ENCODE results near the gene SLC9A3. TPM values are rescaled to one million over a fixed set of nuclear protein-coding genes. Genes with fewer than 3 reads are reported as not detected.
"Not testable (repeated sequence)": the region's sequence is repeated elsewhere in the genome, so short reads cannot be mapped to it uniquely, and the experiment has no call there.

The SLC9A3 gene
- polyA plus RNA-seq, 1 of the 3 experiments (the other 2 are of a cell fraction) = 1.9 TPM

- H3K27ac ChIP-seq (ENCODE audit: low read depth in 2 of 2, low read length in 1 of 2); H3K9me2 ChIP-seq; DNase-seq; H3K36me3 ChIP-seq (replicated peaks in 1 of 2; ENCODE audit: control insufficient read depth in 1 of 2, insufficient read depth in 2 of 2, low read length in 1 of 2); H3K9me3 ChIP-seq; POLR2A ChIA-PET; H3K9ac ChIP-seq; H3K4me2 ChIP-seq; H3K4me1 ChIP-seq (ENCODE audit: control insufficient read depth in 1 of 2, insufficient read depth in 2 of 2, low read depth in 1 of 2, low read length in 1 of 2); H3F3A ChIP-seq (replicated peaks; ENCODE audit: insufficient read depth); CTCF ChIA-PET; H3K79me2 ChIP-seq (ENCODE audit: insufficient read depth); H4K20me1 ChIP-seq (ENCODE audit: insufficient read depth); H2AFZ ChIP-seq (ENCODE audit: low read depth); H3K4me3 ChIP-seq (ENCODE audit: low read depth in 2 of 2, low read length in 1 of 2): not testable (repeated sequence)
- WGBS (ENCODE audit: low lambda C conversion rate) = 44% methylated on average over 3 of the region's 4 CpGs
- H3K27me3 ChIP-seq (ENCODE audit: insufficient read depth) = peaks cover 28% of the 10 kb centered on the region
Measured at GRCh38 chr5:557917-558316, 33.7 kb upstream of the SLC9A3 start.

- CTCF ChIA-PET = no interaction called here
- H3K9me3 ChIP-seq = no peaks in the 10 kb centered on the region
- no peaks in the 10 kb centered on the region for H3K4me1 ChIP-seq (ENCODE audit: control insufficient read depth in 1 of 2, insufficient read depth in 2 of 2, low read depth in 1 of 2, low read length in 1 of 2)
- peaks cover 28% of the 10 kb centered on the region for H3K27me3 ChIP-seq (ENCODE audit: insufficient read depth)
- no peak overlapping the region for H3K4me2 ChIP-seq
- H2AFZ ChIP-seq (ENCODE audit: low read depth) = no peak overlapping the region
- 39% methylated on average over 7 of the region's 19 CpGs for WGBS (ENCODE audit: low lambda C conversion rate)
- no peaks in the 10 kb centered on the region for H4K20me1 ChIP-seq (ENCODE audit: insufficient read depth)
- no peak for DNase-seq
- TF ChIP-seq GATA2 (CRISPR knock-in tag; IDR thresholded peaks at IDR 0.05) = no peak
- TF ChIP-seq EZH2phosphoT487 (IDR thresholded peaks at IDR 0.05; ENCODE audit: borderline replicate concordance, low read depth) = no peak
- no peak for TF ChIP-seq RAD21 (IDR thresholded peaks at IDR 0.05; ENCODE audit: low read length)
- TF ChIP-seq REST (IDR thresholded peaks at IDR 0.05; ENCODE audit: low read depth, low read length) = no peak
- TF ChIP-seq CTCF (IDR thresholded peaks at IDR 0.05) = no peak
- no peak for TF ChIP-seq FOXM1 (IDR thresholded peaks at IDR 0.05; ENCODE audit: low read depth)
- TF ChIP-seq POLR2AphosphoS5 (IDR thresholded peaks at IDR 0.05; ENCODE audit: low read depth, low read length) = no peak
- no peak for TF ChIP-seq IRF3 (IDR thresholded peaks at IDR 0.05; ENCODE audit: low read depth, low read length)
- TF ChIP-seq NFIC (IDR thresholded peaks at IDR 0.05; ENCODE audit: borderline replicate concordance) = no peak
- no peak for TF ChIP-seq MXI1 (IDR thresholded peaks at IDR 0.05; ENCODE audit: low read depth, low read length)
- TF ChIP-seq PBX3 (IDR thresholded peaks at IDR 0.05) = no peak
- no peaks in the 10 kb centered on the region for H3F3A ChIP-seq (replicated peaks; ENCODE audit: insufficient read depth)
- H3K4me3 ChIP-seq (ENCODE audit: low read depth in 2 of 2, low read length in 1 of 2) = no peak overlapping the region
- H3K36me3 ChIP-seq (replicated peaks in 1 of 2; ENCODE audit: control insufficient read depth in 1 of 2, insufficient read depth in 2 of 2, low read length in 1 of 2) = no peaks in the 10 kb centered on the region
- no peak overlapping the region for H3K9ac ChIP-seq
- H3K27ac ChIP-seq (ENCODE audit: low read depth in 2 of 2, low read length in 1 of 2) = no peak overlapping the region
- no peaks in the 10 kb centered on the region for H3K79me2 ChIP-seq (ENCODE audit: insufficient read depth)
- H3K9me2 ChIP-seq = no peaks in the 10 kb centered on the region
- POLR2A ChIA-PET = no interaction called here
Measured at GRCh38 chr5:556909-557441, 32.7 kb upstream of the SLC9A3 start.
